Measurements from ENCODE around the gene TTYH2.

- no peak for TF ChIP-seq EZH2phosphoT487 (IDR thresholded peaks at IDR 0.05; ENCODE audit: insufficient read depth, low read depth)
- no peak for TF ChIP-seq EZH2 (IDR thresholded peaks at IDR 0.05; ENCODE audit: insufficient read depth, poor library complexity, severe bottlenecking)
Observed at GRCh38 chr17:74201948-74202347, 11.4 kb upstream of the TTYH2 start.
